Naive B cell (primary cell): ENCODE results near the gene DIO3. TPM values are rescaled to one million over a fixed set of nuclear protein-coding genes. Genes with fewer than 3 reads are reported as not detected.

Source experiments
- ATAC-seq, 2 donors: fragments of 150-1000 bp; cut with Tn5 transposase; 2 replicates each; pipeline ENCODE4 v1.10.0; 2021; ENCODE audit warnings: low read depth in 2 of 2, mild to moderate bottlenecking in 2 of 2, moderate library complexity in 2 of 2
- DNase-seq: peaks from one replicate; pipeline ENCODE4 v3.0.0; 2022
- H3K27ac Mint-ChIP-seq, 6 donors: one replicate each; pipeline ENCODE4 v1.8.0; 2020 to 2022; ENCODE audit warnings: mild to moderate bottlenecking in 6 of 6, mixed read lengths in 6 of 6, moderate library complexity in 5 of 6, inconsistent platforms in 2 of 6
- H3K27me3 Mint-ChIP-seq, 3 donors: one replicate each; pipeline ENCODE4 v1.8.0; 2021 to 2022; ENCODE audit warnings: mixed read lengths in 3 of 3, mild to moderate bottlenecking in 1 of 3
- H3K36me3 Mint-ChIP-seq, 2 donors: one replicate each; pipeline ENCODE4 v1.8.0; 2020 to 2022; ENCODE audit warnings: mixed read lengths in 2 of 2, inconsistent platforms in 1 of 2, mild to moderate bottlenecking in 1 of 2
- H3K4me1 Mint-ChIP-seq, 3 donors: one replicate each; pipeline ENCODE4 v1.8.0; 2020 to 2022; ENCODE audit warnings: mixed read lengths in 3 of 3, inconsistent platforms in 1 of 3, mild to moderate bottlenecking in 1 of 3, moderate library complexity in 1 of 3
- H3K4me3 Mint-ChIP-seq, 8 donors: one replicate each; pipeline ENCODE4 v1.8.0; 2020 to 2022; ENCODE audit warnings: mild to moderate bottlenecking in 8 of 8, mixed read lengths in 8 of 8, moderate library complexity in 8 of 8, inconsistent platforms in 2 of 8
- H3K9me3 Mint-ChIP-seq, 7 donors: one replicate each; pipeline ENCODE4 v1.8.0; 2020 to 2022; ENCODE audit warnings: mixed read lengths in 7 of 7, mild to moderate bottlenecking in 5 of 7, inconsistent platforms in 2 of 7, moderate library complexity in 1 of 7
- polyA plus RNA-seq, 6 donors: library from polyadenylated mRNA; unstranded; fragments of 300-500 nt; fragmentation: Illumina TruSeq; gene quantifications; one replicate each; pipeline ENCODE4 v1.2.3, GENCODE V29; 2021; ENCODE audit warnings: low read depth in 6 of 6

Gene DIO3
- polyA plus RNA-seq, 6 donors from 2014 or later: not detected

DNA sequence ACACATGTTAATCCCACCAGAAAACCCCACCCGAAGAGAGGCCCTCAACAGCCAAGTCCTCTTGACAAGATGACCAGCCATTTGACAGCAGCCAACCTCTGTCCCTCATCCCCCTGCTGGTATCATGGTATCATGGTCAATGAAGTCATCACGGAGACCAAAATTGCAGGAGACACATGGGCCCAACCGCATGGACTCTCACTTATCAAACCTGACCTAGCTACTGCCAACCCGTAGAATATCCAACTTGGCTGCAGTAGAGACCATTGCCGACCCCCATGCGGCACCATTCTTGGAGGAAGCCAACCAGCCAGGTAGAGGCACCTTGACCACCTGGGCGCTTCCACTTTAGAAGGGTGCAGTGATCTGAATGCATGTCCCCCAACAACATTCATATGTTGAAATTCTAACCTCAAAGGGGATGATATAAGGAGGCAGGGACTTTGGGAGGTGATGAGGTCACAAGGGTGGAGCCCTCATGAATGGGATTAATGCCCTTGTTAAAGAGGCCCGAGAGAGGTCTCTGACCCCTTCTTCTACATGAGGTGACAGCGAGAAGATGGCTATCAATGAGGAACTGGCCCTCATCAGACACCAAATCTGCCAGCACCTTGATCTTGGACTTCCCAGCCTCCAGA, 33.3 kb downstream of the DIO3 start:
- ATAC-seq: no peak
- Mint-ChIP-seq H3K9me3 (peaks cover 5 to 23% (median 16%) of the 10 kb centered on the region in 7 donors), H3K36me3 (no peaks in the 10 kb centered on the region), H3K27ac (peak overlapping the region; percentile 27 to 92 (median 58)), H3K4me1 (peaks cover 33 to 58% (median 37%) of the 10 kb centered on the region in 3 donors), H3K27me3 (no peaks in the 10 kb centered on the region), H3K4me3 (peak overlapping the region in 6 of 8 donors; percentile 2 to 75 (median 24))
- no peak for DNase-seq

DNA sequence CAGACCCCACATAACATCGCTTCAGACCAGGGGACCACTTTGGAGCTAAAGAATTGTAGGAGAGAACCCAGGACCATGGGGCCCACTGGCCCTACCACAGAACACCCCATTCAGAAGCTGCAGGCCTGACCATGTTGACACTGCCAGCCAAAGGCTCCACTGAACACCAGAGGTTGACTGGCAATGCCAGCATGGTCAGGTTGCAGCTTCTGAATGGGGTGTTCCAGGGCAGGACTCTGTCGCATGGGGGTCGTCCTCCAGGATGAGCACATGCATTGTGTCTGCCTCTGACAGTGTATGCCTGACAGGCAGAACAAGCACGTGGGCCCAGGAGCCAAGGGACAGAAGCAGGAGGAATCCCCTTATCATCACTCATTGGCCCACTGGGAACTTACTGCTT, 34.1 kb downstream of the DIO3 start:
- ATAC-seq (no peak), DNase-seq (no peak)
- Mint-ChIP-seq H3K4me3 (peak overlapping the region in 5 of 8 donors; percentile 12 to 87 (median 78)), H3K4me1 (peaks cover 33 to 58% (median 42%) of the 10 kb centered on the region in 3 donors), H3K9me3 (peaks cover 5 to 23% (median 16%) of the 10 kb centered on the region in 7 donors), H3K27ac (peak overlapping the region in 5 of 6 donors; percentile 52 to 94 (median 88)), H3K27me3 (no peaks in the 10 kb centered on the region), H3K36me3 (no peaks in the 10 kb centered on the region)

DNA sequence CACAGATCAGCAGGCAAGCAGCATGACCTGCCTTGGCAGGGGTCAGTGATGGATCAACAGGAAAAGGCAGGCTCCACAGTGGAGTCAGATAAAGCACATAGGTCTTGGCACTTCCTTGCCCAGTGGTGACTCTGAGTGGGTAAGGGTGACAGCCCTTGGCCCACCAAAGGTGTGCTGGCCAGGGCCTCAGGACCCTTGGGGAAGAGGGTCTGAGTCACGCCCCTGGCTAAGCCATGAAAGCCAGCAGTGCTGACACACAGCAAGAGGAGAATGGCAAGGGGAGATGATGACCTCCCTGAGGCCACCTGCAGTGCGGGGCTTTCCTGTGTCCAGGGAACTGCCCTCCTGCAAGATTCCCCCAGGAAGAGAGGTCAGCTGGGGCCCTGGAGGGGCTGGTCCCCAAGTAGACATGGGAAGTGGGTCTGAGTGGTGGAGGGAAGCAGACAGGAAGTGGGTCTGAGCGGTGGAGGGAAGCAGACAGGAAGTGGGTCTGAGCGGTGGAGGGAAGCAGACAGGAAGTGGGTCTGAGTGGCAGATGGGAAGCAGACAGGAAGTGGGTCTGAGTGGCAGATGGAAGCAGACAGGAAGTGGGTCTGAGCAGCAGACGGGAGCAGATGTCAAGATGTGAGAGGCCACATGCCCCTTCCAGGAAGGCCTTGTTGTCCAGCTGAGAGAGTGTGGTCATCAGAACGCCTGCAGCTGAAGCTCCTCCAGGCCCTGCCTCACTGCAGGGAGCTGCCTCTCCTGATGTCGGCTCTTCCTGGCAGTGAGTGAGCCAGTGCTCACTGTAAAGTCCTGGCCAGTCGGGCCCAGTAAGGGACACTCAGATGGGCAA, 34.8 kb downstream of the DIO3 start:
- H3K36me3 Mint-ChIP-seq: no peaks in the 10 kb centered on the region
- peak; percentile 49 for DNase-seq
- peak overlapping the region; percentile 88 to 97 (median 93) for H3K27ac Mint-ChIP-seq
- H3K4me3 Mint-ChIP-seq: peak overlapping the region; percentile 36 to 87 (median 77)
- ATAC-seq: peak; percentile 77 to 78
- H3K4me1 Mint-ChIP-seq: peaks cover 33 to 58% (median 43%) of the 10 kb centered on the region in 3 donors
- peaks cover 5 to 23% (median 16%) of the 10 kb centered on the region in 7 donors for H3K9me3 Mint-ChIP-seq
- H3K27me3 Mint-ChIP-seq: no peaks in the 10 kb centered on the region

DNA sequence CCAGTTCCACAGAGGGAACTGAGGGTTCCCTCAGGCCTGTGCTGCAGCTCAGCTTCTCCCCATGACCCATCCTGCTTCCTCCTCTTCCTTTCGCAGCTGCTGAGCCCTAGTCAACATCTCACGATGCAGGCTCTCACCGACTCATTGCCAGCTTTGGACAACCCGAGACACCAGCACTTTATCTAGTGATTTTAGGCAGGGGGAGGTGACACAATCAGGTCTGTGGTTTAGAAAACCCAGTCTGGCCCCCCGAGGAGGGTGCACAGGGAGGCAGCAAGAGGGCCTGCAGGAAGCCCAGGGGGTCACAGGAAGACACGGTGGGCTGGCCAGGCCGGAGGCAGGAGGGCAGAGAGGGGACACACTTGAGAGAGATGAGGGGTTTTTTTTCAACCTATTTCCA, 35.4 kb downstream of the DIO3 start:
- Mint-ChIP-seq H3K27me3 (no peaks in the 10 kb centered on the region), H3K36me3 (no peaks in the 10 kb centered on the region), H3K4me3 (peak overlapping the region in 5 of 8 donors; percentile 38 to 87 (median 78)), H3K4me1 (peaks cover 33 to 58% (median 43%) of the 10 kb centered on the region in 3 donors), H3K27ac (peak overlapping the region; percentile 64 to 95 (median 90)), H3K9me3 (peaks cover 5 to 23% (median 16%) of the 10 kb centered on the region in 7 donors)
- ATAC-seq: no peak
- no peak for DNase-seq

DNA sequence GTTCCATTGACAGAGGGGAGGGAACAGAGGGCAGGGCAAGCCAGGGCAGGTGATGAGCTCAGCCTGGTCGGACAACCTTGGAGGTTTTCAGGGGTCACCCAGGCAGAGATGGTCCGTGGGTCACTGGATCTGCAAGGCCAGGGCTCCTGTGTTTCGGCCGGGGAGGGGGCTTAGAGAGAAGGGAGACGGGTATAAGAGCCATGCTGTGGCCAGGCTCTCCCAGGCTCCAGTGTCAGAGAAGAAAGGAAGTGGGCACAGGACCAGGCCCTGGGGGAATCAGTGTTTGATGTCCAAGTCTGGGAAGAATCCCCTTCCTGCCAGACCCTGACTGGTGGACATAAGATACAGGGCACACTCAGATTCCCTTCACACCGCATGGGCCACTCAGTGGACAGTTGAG, 36.9 kb downstream of the DIO3 start:
- DNase-seq (no peak), ATAC-seq (no peak)
- no peaks in the 10 kb centered on the region for H3K36me3 Mint-ChIP-seq
- peak overlapping the region in 3 of 6 donors; percentile 21 to 80 (median 65) for H3K27ac Mint-ChIP-seq
- peak overlapping the region in 3 of 8 donors; percentile 6 to 32 (median 22) for H3K4me3 Mint-ChIP-seq
- H3K4me1 Mint-ChIP-seq: peaks cover 33 to 58% (median 43%) of the 10 kb centered on the region in 3 donors
- H3K9me3 Mint-ChIP-seq: peaks cover 5 to 23% (median 16%) of the 10 kb centered on the region in 7 donors
- peaks cover 0 to 6% (median 0%) of the 10 kb centered on the region in 3 donors for H3K27me3 Mint-ChIP-seq

DNA sequence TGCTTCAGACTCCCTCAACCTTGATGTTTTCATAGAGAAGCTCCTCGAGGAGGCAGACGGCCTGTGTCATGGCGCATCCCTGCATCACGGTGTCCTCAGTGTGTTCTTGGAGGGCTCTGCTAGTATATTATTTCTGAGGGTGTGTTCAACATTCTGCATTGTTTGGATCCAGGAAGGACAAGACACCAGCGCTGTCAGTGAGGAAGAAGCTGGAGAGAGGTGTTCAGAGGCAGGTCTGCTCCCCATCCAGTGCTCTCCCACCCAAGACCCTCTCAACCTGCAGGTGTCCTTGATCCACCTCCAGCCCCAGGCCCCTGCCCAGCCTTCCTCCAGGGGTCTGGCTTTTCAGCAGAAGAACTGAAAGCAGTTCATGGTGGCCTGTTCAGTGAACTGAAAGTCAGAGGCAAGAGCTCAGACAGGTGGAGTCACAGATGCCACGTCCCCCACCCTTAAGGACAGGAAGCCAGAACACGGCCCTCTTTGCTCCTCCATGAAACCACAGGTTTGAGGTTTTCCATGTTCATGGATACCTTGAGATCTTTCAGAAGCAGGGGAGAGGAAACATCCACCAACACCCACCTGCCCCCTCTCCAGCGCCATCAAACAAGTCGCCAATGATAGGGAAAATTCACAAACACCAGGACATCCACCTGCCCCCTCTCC, 37.4 kb downstream of the DIO3 start:
- H3K9me3 Mint-ChIP-seq: peaks cover 5 to 23% (median 16%) of the 10 kb centered on the region in 7 donors
- ATAC-seq (no peak), DNase-seq (no peak)
- H3K4me3 Mint-ChIP-seq: peak overlapping the region in 1 of 8 donors; percentile 68
- H3K36me3 Mint-ChIP-seq: no peaks in the 10 kb centered on the region
- H3K27me3 Mint-ChIP-seq: peaks cover 0 to 6% (median 0%) of the 10 kb centered on the region in 3 donors
- H3K27ac Mint-ChIP-seq: peak overlapping the region in 2 of 6 donors; percentile 11 to 15
- H3K4me1 Mint-ChIP-seq: peaks cover 33 to 54% (median 43%) of the 10 kb centered on the region in 3 donors

DNA sequence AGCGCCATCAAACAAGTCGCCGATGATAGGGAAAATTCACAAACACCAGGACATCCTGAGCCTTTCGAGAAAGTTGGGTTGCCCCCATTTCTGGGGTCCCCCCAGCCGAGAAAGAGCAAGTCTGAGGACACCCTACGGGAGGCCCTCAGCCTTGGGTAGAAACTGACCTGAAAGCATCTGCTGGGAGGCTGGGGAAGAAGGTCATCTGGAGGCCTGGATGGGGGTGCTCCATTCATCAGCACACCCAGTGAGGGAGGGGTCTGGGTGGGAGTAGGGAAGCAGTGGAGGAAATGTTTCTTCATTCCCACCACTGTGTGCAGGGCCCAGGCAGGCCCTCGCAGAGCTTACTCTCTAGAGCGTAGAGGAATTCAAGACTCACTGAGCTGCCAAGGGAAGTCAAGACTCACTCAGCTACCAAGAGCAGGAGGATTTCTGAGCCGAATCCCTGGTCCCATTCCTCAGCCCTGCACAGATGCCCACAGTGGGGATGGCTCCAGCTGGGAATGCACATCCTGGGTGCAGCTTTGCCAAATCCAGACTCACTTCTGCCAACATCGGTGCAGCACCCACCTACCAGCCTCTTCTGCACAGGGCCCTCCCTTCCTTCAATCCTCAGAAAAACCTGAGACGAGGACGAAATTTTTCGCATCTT, 38.1 kb downstream of the DIO3 start:
- H3K4me3 Mint-ChIP-seq: peak overlapping the region in 1 of 8 donors; percentile 68
- H3K27ac Mint-ChIP-seq: no peak overlapping the region
- H3K36me3 Mint-ChIP-seq: no peaks in the 10 kb centered on the region
- peaks cover 0 to 10% (median 5%) of the 10 kb centered on the region in 3 donors for H3K27me3 Mint-ChIP-seq
- no peak for ATAC-seq
- H3K4me1 Mint-ChIP-seq: peaks cover 29 to 47% (median 43%) of the 10 kb centered on the region in 3 donors
- peaks cover 5 to 20% (median 15%) of the 10 kb centered on the region in 7 donors for H3K9me3 Mint-ChIP-seq
- DNase-seq: no peak

DNA sequence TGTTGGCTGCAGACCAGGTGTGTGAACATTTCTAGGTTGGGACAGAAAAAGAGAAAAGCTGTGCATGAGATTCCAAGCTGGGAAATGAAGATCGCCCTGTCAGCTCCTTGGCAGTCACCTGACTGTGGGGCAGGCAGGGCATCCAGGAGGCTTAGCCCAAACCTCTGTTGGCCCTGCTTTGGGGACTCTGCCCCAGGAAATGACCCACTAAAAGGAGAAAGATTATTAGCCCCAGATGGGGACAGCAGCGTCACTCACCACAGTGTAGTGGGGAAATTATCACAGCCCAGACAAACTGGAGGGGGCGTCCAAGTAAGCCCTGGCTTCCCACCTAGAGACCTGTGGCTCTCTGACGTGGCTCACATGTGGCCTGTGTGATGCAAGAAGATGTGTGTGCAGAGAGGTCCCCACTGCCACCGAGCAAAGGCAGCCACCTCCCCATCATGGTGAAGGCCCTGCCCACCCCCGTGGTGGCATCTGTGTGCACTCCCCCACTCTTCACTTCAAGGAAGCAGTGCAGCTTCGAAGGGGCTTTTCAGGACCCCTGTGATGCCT, 39.1 kb downstream of the DIO3 start:
- H3K4me3 Mint-ChIP-seq: no peak overlapping the region
- peaks cover 32 to 41% (median 39%) of the 10 kb centered on the region in 3 donors for H3K4me1 Mint-ChIP-seq
- DNase-seq (no peak), ATAC-seq (no peak)
- peaks cover 4 to 17% (median 16%) of the 10 kb centered on the region in 3 donors for H3K27me3 Mint-ChIP-seq
- H3K9me3 Mint-ChIP-seq: peaks cover 3 to 17% (median 8%) of the 10 kb centered on the region in 7 donors
- peaks cover 0 to 5% of the 10 kb centered on the region in 2 donors for H3K36me3 Mint-ChIP-seq
- no peak overlapping the region for H3K27ac Mint-ChIP-seq

DNA sequence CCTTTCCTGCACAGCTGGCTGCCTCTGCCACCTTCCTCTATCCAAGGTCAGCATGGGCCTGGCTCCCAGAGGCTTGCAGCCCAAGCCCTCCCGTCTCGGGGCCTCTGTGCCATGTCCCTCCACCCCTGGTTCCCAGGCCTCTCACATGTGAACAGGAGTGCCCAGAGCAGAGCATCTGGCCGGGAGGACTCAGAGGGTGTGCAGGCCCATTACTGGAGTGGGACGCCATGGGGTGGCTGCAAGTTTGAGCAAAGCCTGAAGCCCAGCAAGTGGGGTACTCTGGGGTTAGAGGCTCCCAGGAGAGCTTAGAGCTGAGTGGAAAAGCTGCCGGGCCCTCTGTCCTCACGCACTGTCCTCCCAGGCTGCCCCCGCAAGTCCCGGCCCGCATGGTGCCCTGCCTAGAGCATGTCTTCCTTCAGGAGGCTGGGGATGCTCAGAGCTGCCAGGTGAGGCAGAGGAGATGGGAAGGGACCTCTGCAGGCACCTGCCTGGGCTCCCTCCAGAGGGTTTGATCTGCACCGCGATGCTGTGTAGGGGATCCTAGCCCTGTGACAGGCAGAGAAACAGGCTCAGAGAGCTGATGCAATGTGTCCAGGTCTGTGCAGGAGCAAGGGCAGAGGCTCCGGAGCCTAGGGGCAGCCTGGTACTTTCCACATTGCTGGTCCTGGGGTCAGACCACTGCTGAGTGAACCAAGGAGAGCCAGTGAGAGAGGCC, 39.8 kb downstream of the DIO3 start:
- Mint-ChIP-seq H3K4me3 (no peak overlapping the region), H3K36me3 (peaks cover 0 to 8% of the 10 kb centered on the region in 2 donors), H3K27ac (no peak overlapping the region), H3K4me1 (peaks cover 28 to 35% (median 33%) of the 10 kb centered on the region in 3 donors), H3K9me3 (peaks cover 2 to 13% (median 6%) of the 10 kb centered on the region in 7 donors), H3K27me3 (peaks cover 11 to 22% (median 22%) of the 10 kb centered on the region in 3 donors)
- ATAC-seq: no peak
- DNase-seq: no peak

DNA sequence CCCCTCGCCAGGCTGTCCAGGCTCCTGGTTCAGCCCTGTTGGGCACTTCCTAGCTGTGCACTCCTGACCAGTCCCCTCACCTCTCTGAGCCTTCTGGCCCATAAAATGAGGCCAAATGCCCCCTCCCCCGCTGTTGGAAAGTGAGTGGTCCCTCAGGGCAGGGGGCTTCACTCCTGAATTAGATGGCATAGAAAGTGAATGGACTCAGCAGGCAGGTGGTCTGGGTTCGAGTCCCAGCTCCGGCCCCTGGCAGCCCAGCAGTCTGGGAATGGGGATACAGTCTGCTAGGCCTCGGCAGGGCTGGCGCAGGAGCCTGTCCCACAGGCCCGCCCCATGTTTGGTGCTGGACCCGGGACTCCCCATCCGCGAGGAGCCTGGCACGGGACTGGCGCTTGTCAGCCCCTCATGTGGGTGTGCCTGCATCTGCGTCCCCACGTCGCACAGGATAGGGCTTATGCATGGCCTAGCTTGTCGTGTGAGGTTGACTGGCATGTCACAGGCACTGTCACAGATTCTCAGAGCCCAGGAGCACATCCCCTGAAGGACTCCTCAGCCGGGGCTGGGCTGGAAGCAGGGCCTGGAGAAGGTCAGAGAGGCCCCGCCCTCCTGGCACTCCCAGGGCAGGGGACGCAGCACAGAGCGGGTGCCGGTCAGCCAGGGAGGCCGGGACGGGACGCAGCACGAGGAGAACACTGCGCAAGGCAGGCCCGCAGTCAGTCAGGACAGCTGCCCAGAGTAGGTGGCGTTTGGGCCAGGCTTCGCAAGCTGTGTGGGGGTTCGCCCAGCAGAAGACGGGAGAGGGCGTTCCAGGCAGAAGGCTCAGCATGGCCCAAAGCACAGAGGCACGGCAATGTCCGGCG, 40.5 kb downstream of the DIO3 start:
- Mint-ChIP-seq H3K4me3 (no peak overlapping the region), H3K9me3 (peaks cover 0 to 6% (median 4%) of the 10 kb centered on the region in 7 donors), H3K4me1 (peaks cover 20 to 27% (median 25%) of the 10 kb centered on the region in 3 donors), H3K36me3 (peaks cover 0 to 8% of the 10 kb centered on the region in 2 donors), H3K27ac (peak overlapping the region in 1 of 6 donors; percentile 14), H3K27me3 (peaks cover 19 to 30% (median 22%) of the 10 kb centered on the region in 3 donors)
- DNase-seq (no peak), ATAC-seq (no peak)

DNA sequence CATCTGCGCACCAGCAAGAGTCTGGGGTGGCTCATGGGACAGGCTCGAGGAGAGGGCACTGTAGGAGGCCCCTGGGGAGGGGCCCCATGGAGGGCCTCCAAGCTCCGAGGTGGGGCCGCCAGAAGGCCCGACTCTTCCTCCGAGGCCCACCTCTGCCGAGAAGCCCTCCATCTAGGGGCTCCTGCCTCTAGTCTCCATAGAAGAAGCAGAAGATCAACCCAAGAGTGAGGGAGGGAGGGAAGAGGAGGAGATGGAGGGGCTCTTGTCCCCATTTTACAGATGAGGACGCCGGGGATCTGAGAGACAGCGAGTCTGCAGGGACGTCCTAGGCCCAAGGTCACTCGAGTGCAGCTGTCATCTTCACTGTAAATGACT, 41.2 kb downstream of the DIO3 start:
- Mint-ChIP-seq H3K27me3 (peaks cover 20 to 31% (median 22%) of the 10 kb centered on the region in 3 donors), H3K4me1 (peaks cover 16 to 21% (median 19%) of the 10 kb centered on the region in 3 donors), H3K36me3 (peaks cover 0 to 8% of the 10 kb centered on the region in 2 donors), H3K4me3 (no peak overlapping the region), H3K9me3 (peaks cover 0 to 6% (median 4%) of the 10 kb centered on the region in 7 donors), H3K27ac (no peak overlapping the region)
- no peak for DNase-seq
- no peak for ATAC-seq
